ENCODE measurements around the gene MBOAT7. TPM values are rescaled to one million over a fixed set of nuclear protein-coding genes. Genes with fewer than 3 reads are reported as not detected.

The MBOAT7 gene
- total RNA-seq, 1 donor from 2014 or later: 65.5 TPM

GRCh38 chr19:54154603-54155345 is 34.6 kb downstream of the MBOAT7 start:
- H3K9me3 ChIP-seq: no peaks in the 10 kb centered on the region
- intact Hi-C loops (cut with DNase I): no loop called here
- H3K4me1 ChIP-seq: peaks cover 12% of the 10 kb centered on the region
- no peak for ATAC-seq
- no peak overlapping the region for H3K4me3 ChIP-seq
- no peaks in the 10 kb centered on the region for H3K27me3 ChIP-seq (ENCODE audit: low read depth)
- no peak for DNase-seq
- peaks cover 85% of the 10 kb centered on the region for H3K36me3 ChIP-seq
- TF ChIP-seq, protein P1, sequence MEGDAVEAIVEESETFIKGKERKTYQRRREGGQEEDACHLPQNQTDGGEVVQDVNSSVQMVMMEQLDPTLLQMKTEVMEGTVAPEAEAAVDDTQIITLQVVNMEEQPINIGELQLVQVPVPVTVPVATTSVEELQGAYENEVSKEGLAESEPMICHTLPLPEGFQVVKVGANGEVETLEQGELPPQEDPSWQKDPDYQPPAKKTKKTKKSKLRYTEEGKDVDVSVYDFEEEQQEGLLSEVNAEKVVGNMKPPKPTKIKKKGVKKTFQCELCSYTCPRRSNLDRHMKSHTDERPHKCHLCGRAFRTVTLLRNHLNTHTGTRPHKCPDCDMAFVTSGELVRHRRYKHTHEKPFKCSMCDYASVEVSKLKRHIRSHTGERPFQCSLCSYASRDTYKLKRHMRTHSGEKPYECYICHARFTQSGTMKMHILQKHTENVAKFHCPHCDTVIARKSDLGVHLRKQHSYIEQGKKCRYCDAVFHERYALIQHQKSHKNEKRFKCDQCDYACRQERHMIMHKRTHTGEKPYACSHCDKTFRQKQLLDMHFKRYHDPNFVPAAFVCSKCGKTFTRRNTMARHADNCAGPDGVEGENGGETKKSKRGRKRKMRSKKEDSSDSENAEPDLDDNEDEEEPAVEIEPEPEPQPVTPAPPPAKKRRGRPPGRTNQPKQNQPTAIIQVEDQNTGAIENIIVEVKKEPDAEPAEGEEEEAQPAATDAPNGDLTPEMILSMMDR (IDR thresholded peaks at IDR 0.05): no peak
- H3K27ac ChIP-seq: no peak overlapping the region

DNA sequence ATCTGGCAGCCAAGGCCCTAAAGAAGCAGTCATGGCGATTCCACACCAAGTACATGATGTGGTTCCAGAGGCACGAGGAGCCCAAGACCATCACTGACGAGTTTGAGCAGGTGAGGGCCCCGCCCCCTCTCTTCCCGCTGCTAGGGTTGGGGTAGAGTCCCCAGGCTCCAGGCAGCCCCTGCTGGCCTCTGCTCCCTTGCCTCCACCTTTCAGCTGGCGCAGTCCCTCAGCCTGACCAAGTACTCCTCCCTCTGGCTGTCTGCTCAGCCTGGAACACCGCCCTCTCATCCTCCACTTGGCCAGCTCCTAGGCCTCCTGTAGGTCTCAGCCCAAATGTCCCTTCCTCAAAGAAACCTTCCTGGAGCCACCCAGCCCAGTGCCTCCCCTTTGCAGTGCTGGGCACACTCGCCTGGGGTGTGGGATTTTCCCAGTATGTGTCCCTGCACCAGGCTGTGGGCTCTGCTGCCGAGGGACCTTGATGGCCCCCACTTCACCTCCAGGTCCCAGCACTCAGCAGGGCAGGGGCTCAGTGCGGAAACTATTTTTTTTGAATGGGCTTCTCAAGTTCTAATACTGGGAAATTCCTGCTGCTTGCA is 35.6 kb downstream of the MBOAT7 start:
- H3K27ac ChIP-seq: no peak overlapping the region

DNA sequence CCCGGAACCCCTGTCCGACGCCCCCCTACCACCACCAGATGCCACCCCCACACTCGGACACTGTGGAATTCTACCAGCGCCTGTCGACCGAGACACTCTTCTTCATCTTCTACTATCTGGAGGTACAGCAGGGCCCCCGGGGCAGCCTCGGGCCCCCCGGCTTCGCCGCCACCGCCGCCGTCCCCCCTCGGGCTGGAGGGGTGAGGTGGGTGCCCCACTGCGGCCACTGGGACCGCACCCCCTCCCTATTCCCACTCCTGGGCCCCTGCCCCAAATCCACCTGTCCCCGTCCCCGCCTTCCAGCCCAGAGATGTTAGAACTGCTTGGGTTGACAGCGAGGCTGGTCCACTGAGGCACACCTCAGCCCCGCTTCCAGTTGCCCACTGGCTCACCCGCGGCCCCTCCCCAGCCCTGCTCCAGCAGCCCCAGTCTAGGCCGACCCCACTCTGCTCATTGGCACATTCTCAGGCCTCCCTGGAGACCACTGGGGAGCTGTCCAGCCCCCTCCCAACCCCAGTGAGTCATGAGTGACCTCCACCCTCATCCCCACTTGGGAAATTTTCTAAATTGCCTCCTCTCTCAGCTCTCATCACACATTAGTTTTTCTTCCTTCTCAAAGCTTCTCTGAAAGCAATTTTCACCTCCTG is 36.4 kb downstream of the MBOAT7 start:
- peaks cover 2% of the 10 kb centered on the region for H3K4me1 ChIP-seq
- intact Hi-C loops (cut with DNase I): no loop called here
- DNase-seq (no peak), ATAC-seq (no peak)
- H3K36me3 ChIP-seq: peaks cover 100% of the 10 kb centered on the region
- H3K27ac ChIP-seq: no peak overlapping the region
- TF ChIP-seq, protein P1 (IDR thresholded peaks at IDR 0.05): no peak
- no peak overlapping the region for H3K4me3 ChIP-seq
- H3K9me3 ChIP-seq: no peaks in the 10 kb centered on the region
- H3K27me3 ChIP-seq (ENCODE audit: low read depth): no peaks in the 10 kb centered on the region

More for the DNA sequence above, 35.6 kb downstream of the MBOAT7 start:
- ATAC-seq: no peak
- no peaks in the 10 kb centered on the region for H3K9me3 ChIP-seq
- H3K36me3 ChIP-seq: peaks cover 94% of the 10 kb centered on the region
- H3K4me1 ChIP-seq: peaks cover 10% of the 10 kb centered on the region
- H3K4me3 ChIP-seq: no peak overlapping the region
- intact Hi-C loops (cut with DNase I): no loop called here
- TF ChIP-seq, protein P1 (IDR thresholded peaks at IDR 0.05): no peak
- no peak for DNase-seq
- H3K27me3 ChIP-seq (ENCODE audit: low read depth): no peaks in the 10 kb centered on the region

GRCh38 chr19:54152267-54152666 is 37.1 kb downstream of the MBOAT7 start:
- Histone ChIP-seq H3K4me3 (no peak overlapping the region), H3K4me1 (no peaks in the 10 kb centered on the region), H3K27me3 (ENCODE audit: low read depth) (no peaks in the 10 kb centered on the region), H3K27ac (no peak overlapping the region), H3K9me3 (no peaks in the 10 kb centered on the region), H3K36me3 (peaks cover 100% of the 10 kb centered on the region)
- DNase-seq (no peak), ATAC-seq (no peak)
- TF ChIP-seq, protein P1 (IDR thresholded peaks at IDR 0.05): no peak
- intact Hi-C loops (cut with DNase I): no loop called here

DNA sequence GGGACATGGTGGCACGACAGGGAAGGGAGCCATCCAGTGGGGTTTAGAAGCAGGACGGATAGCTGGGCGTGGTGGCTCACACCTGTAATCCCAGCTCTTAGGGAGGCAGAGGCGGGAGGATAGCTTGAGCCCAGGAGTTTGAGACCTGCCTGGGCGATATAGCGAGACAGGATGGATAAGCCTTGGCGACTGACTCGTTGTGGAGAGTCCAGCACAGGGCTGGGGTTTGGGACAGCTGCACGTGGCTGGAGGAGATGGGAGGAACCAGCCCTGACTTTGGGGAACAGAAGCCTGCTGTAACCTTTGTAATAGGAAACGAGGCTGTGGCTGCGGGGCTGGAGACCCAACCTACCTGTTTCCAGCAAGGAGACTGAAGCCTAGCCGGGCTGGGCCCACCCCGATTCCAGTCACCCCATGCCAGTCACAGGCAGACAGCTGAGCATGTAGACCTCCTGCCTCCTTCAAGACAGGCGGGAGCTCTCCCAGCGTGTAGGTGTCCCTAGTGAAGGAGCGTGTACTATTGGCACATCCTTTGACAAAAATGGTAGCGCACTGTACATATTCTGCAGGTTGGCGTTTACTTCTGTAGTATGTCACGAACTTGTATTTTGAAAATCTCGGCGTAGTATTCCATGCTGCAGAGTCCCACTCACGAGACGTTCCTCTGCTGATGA is 37.9 kb downstream of the MBOAT7 start:
- no peaks in the 10 kb centered on the region for H3K4me1 ChIP-seq
- no peak overlapping the region for H3K4me3 ChIP-seq
- DNase-seq: no peak
- H3K36me3 ChIP-seq: peaks cover 100% of the 10 kb centered on the region
- ATAC-seq: no peak
- no peaks in the 10 kb centered on the region for H3K9me3 ChIP-seq
- H3K27me3 ChIP-seq (ENCODE audit: low read depth): no peaks in the 10 kb centered on the region
- H3K27ac ChIP-seq: no peak overlapping the region
- TF ChIP-seq, protein P1 (IDR thresholded peaks at IDR 0.05): no peak
- intact Hi-C loops (cut with DNase I): no loop called here

All from lower lobe of right lung (tissue), 2 donors.